GM18519 (cell line): ENCODE data around the gene PRSS21.

Source experiments
- ATAC-seq: cut with Tn5 transposase; IDR thresholded peaks from one replicate; pipeline ENCODE4 v1.9.1; 2021; ENCODE audit warnings: mild to moderate bottlenecking, moderate library complexity; ENCODE audit not compliant: unreplicated experiment, low FRiP score

Gene PRSS21

GRCh38 chr16:2803545-2804195, 13.4 kb upstream of the PRSS21 start:
- no peak for ATAC-seq

- ATAC-seq = no peak
Measured at GRCh38 chr16:2804728-2805127, 12.3 kb upstream of the PRSS21 start.

GRCh38 chr16:2806286-2806685, 10.8 kb upstream of the PRSS21 start:
- ATAC-seq = no peak

GRCh38 chr16:2808181-2808580, 8.9 kb upstream of the PRSS21 start:
- no peak for ATAC-seq

- no peak for ATAC-seq
Measured at GRCh38 chr16:2809149-2809760, 7.8 kb upstream of the PRSS21 start.

GRCh38 chr16:2810651-2811050, 6.4 kb upstream of the PRSS21 start:
- ATAC-seq = no peak

GRCh38 chr16:2811703-2812471, 5.2 kb upstream of the PRSS21 start:
- ATAC-seq = no peak

- no peak for ATAC-seq
Measured at GRCh38 chr16:2813771-2814221, 3.2 kb upstream of the PRSS21 start.

- no peak for ATAC-seq
Measured at GRCh38 chr16:2814551-2815298, 2.3 kb upstream of the PRSS21 start.

- ATAC-seq = no peak
Measured at GRCh38 chr16:2815299-2815771, 1.7 kb upstream of the PRSS21 start.

GRCh38 chr16:2817340-2818271, 569 bp downstream of the PRSS21 start:
- ATAC-seq = no peak

- ATAC-seq = no peak
Measured at GRCh38 chr16:2818272-2818876, 1.3 kb downstream of the PRSS21 start.

GRCh38 chr16:2819179-2819938, 2.3 kb downstream of the PRSS21 start:
- ATAC-seq = no peak

- no peak for ATAC-seq
Measured at GRCh38 chr16:2819939-2820835, 3.1 kb downstream of the PRSS21 start.

- no peak for ATAC-seq
Measured at GRCh38 chr16:2820836-2821486, 3.9 kb downstream of the PRSS21 start.

- no peak for ATAC-seq
Measured at GRCh38 chr16:2821487-2822157, 4.6 kb downstream of the PRSS21 start.

- ATAC-seq = no peak
Measured at GRCh38 chr16:2822158-2822495, 5.1 kb downstream of the PRSS21 start.
